DMS 273 (cell line): ENCODE measurements around the gene TRDN.

Source experiments
- DNase-seq: peaks from one replicate; lab custom pipeline; 2025; ENCODE audit not compliant: unreplicated experiment; lab: John Stamatoyannopoulos, UW

TRDN gene

GRCh38 chr6:123418071-123418470, 218.7 kb downstream of the TRDN start:
- DNase-seq = no peak

- DNase-seq = no peak
Measured at GRCh38 chr6:123417535-123417934, 219.2 kb downstream of the TRDN start.

- DNase-seq = peak; percentile 81
Measured at GRCh38 chr6:123415844-123416468, 220.8 kb downstream of the TRDN start.

GRCh38 chr6:123404975-123405374, 231.8 kb downstream of the TRDN start:
- DNase-seq = no peak

GRCh38 chr6:123402052-123402451, 234.7 kb downstream of the TRDN start:
- DNase-seq = no peak

DNA sequence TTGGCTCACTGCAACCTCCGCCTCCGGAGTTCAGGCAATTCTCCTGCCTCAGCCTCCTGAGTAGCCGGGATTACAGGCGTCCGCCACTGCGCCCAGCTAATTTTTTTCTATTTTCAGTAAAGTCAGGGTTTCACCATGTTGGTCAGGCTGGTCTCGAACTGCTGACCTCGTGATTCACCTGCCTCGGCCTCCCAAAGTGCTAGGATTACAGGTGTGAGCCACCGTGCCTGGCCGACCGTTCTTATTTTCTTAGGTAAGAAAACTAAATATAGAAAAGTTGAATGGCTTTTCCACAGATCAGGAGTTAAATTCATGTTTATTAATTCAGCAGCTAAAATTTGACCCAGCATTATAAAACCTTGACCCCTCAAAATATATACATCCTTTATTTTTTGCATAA, 238.7 kb downstream of the TRDN start:
- no peak for DNase-seq

DNA sequence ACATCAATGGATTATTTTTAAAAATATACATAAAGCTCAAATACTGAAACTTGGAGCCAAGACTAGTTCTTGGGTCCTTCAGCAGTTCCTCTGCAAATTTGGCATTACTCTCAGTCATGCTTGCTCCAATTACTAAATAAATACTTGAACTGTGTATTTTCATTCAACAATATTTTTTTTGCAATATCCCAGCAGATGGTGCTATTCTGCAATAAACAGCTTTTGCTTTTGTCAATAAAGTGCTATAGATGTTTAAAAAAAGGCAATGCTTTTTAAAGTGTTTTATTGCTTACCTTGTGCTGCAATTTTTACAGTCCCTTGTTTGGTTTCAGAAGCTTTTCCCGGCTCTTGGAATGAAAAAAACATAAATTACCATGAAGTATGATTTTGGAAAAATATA, 243.4 kb downstream of the TRDN start:
- DNase-seq = peak; percentile 41

DNA sequence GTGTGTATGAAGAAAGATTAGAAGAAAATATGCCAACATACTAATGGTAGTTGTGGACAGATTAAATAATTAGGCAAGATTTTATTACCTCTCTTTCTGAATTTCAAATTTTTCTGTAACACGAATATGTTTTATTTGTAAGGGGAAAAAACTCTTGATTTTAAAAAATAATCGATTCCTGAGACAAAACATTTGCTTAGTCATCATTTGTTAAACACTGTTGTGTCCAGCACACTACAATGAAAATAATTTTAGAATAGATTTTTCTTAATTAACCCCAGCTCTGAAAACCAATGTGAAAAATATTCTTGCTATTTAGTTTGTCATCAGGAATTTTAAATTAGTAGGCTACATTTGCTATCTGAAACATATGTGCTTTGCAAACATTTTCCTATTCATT, 253.0 kb downstream of the TRDN start:
- no peak for DNase-seq

- peak; percentile 45 for DNase-seq
Measured at GRCh38 chr6:123380257-123380656, 256.5 kb downstream of the TRDN start.

DNA sequence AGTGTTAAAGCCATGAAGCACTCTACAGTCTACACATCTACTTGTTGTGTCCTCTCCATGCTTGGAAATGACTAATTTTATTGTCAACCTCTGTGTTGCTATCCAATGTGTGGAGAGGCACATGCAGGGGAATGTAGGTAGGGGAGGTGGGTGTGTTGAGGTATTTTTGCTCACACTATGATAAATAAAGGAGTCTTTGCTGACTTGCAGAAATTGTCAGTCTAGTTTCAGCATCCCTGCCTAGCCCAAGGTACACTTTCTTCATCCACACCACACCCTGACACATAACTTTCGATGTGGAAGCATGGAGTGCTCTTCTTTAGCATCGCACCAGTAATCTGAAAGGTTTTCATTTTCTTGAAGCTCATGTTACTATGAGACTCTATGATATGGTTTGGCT, 264.0 kb downstream of the TRDN start:
- DNase-seq = no peak

DNA sequence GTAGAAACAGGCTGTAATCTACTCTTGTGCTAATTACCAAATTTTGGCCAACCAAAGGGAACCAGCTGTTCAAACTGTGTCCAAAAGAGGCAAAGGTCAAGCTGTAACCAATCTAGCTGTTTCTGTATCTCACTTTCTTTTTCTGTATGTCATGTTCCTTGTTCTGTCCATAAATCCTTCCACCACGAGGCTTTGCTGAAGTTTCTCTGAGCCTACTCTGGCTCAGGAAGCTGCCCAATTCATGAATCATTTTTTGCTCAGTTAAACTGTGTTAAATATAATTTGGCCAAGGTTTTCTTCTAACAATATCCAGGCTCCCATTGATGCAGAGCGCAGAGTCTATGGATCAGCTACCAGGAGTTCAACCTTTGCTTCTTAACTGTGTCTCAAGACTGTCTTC, 272.8 kb downstream of the TRDN start:
- no peak for DNase-seq

GRCh38 chr6:123360359-123360758, 276.4 kb downstream of the TRDN start:
- no peak for DNase-seq

GRCh38 chr6:123352705-123353104, 284.0 kb downstream of the TRDN start:
- DNase-seq = no peak

GRCh38 chr6:123352279-123352678, 284.5 kb downstream of the TRDN start:
- no peak for DNase-seq

- no peak for DNase-seq
Measured at GRCh38 chr6:123343836-123344235, 292.9 kb downstream of the TRDN start.

GRCh38 chr6:123338394-123338793, 298.4 kb downstream of the TRDN start:
- DNase-seq = no peak

- no peak for DNase-seq
Measured at GRCh38 chr6:123333000-123333756, 303.6 kb downstream of the TRDN start.

GRCh38 chr6:123332070-123332469, 304.7 kb downstream of the TRDN start:
- DNase-seq = no peak

DNA sequence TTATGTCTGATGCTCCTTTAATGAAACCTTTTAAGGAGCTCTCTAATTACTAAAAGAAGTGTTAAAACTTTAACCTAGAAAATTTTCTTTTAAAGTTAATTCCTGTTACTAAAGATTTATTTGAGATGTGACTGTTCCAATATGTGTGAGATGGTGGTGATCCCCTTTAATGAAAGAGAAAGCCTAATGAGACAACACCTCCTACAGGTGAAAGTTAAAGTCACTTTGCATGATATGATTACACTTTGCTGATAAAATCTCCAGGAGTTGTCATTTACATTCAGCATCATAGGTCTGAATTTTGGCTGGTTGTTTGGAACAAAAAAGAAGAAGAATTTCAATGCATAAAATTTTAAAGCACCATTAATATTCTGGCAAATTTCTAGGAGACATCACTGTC, 307.4 kb downstream of the TRDN start:
- DNase-seq = no peak

DNA sequence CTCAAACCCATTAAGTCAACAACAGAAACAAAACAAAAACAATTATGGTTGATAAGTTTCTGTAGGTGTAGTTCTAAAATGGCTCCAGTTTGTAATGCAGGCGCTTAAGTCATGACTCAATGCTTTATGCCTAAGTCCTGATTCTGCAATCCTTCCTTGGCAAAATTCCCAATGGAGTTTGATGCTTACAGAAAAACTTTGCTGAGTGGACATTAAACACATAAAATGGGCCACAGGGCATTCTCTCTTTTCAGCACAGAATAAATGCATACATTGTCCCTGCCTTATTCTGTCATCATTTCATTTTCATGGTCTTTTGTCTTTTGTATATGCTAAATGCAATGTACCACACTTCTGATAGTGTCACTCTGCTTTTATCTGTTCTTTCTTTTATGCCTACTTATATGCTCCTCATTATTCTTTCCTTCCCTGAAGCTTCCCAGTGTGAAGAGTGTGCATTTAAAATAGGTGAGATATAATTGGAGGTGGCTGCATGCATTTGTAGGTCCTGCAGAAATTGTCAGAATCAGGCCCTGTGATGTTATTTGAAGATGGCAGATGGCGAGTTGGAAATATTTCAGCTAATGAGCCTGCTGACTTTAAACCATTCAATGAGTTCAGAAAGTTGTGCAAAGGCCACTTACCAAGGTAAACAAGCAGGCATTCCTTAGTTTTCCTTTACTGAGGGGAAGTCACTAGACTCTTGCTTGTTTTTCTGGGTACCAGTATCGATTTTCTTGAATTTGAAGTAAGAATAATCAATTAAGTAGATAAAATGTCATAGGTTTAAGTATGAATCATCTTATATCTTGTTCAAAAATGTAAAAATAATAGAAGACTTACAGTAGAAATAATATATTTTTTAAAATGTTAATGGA, 313.1 kb downstream of the TRDN start:
- no peak for DNase-seq

GRCh38 chr6:123321020-123321419, 315.7 kb downstream of the TRDN start:
- no peak for DNase-seq
